CD14-positive monocyte (primary cell): ENCODE data around the gene ARID1B. TPM values are rescaled to one million over a fixed set of nuclear protein-coding genes. Genes with fewer than 3 reads are reported as not detected.
A peak's percentile ranks its signal among the peaks of the same experiment; 100 is the strongest.

Experiments
- DNase-seq, 3 donors: peaks; one replicate each; pipeline ENCODE4 v3.0.0-alpha.2; 2011 to 2022
- H2AFZ ChIP-seq: 2 replicates; pipeline ENCODE4 v1.6.0; 2012; ENCODE audit warnings: mild to moderate bottlenecking, low read depth, low read length, inconsistent platforms; ENCODE audit not compliant: insufficient read depth, poor library complexity, severe bottlenecking
- H3K27ac ChIP-seq, 2 donors: 1 replicate in 1 of 2; 2 replicates in 1 of 2; pipeline ENCODE4 v1.5.1; 2012 to 2013; ENCODE audit warnings: low read length in 2 of 2, control low read depth in 1 of 2, inconsistent platforms in 1 of 2, low read depth in 1 of 2, mild to moderate bottlenecking in 1 of 2
- H3K27me3 ChIP-seq, 2 donors: one replicate each; pipeline versions ENCODE4 v1.6.0 to v1.6.1; 2011 to 2013; ENCODE audit warnings: low read length in 2 of 2; ENCODE audit not compliant: control insufficient read depth in 2 of 2, insufficient read depth in 2 of 2
- H3K36me3 ChIP-seq, 2 donors: replicated peaks in 1 of 2; 1 replicate in 1 of 2; 2 replicates in 1 of 2; pipeline versions ENCODE4 v1.5.1 to v1.6.1; 2012 to 2013; ENCODE audit warnings: low read length in 2 of 2, control low read depth in 1 of 2, inconsistent platforms in 1 of 2, mild to moderate bottlenecking in 1 of 2; ENCODE audit not compliant: insufficient read depth in 2 of 2, control insufficient read depth in 1 of 2
- H3K4me1 ChIP-seq, 2 donors: 1 replicate in 1 of 2; 2 replicates in 1 of 2; pipeline versions ENCODE4 v1.5.1 to v1.6.1; 2012 to 2013; ENCODE audit warnings: low read length in 2 of 2, control low read depth in 1 of 2, inconsistent platforms in 1 of 2, mild to moderate bottlenecking in 1 of 2, moderate library complexity in 1 of 2; ENCODE audit not compliant: insufficient read depth in 2 of 2, control insufficient read depth in 1 of 2
- H3K4me2 ChIP-seq: replicated peaks from 2 replicates; pipeline ENCODE3; 2012; ENCODE audit warnings: low read length, moderate library complexity, mild to moderate bottlenecking; ENCODE audit not compliant: poor library complexity, severe bottlenecking; ENCODE audit errors: extremely low read depth
- H3K4me3 ChIP-seq, 3 experiments: fragments of 200-600 bp in 1 of 3; sonication (generic) in 1 of 3; replicated peaks in 1 of 3; 1 replicate in 2 of 3; 2 replicates in 1 of 3; pipeline ENCODE4 v1.5.1; 2011 to 2013; ENCODE audit warnings: low read length in 3 of 3, mild to moderate bottlenecking in 3 of 3, control low read depth in 2 of 3, low read depth in 2 of 3, inconsistent platforms in 1 of 3, moderate library complexity in 1 of 3
- H3K79me2 ChIP-seq: 2 replicates; pipeline ENCODE4 v1.6.0; 2012; ENCODE audit warnings: mild to moderate bottlenecking, control low read depth, inconsistent platforms, low read length, moderate library complexity; ENCODE audit not compliant: insufficient read depth
- H3K9ac ChIP-seq: 2 replicates; pipeline ENCODE4 v1.6.0; 2017; ENCODE audit warnings: low read length, mild to moderate bottlenecking; ENCODE audit not compliant: insufficient read depth, poor library complexity, severe bottlenecking
- H3K9me3 ChIP-seq, 2 donors: replicated peaks in 1 of 2; 1 replicate in 1 of 2; 2 replicates in 1 of 2; pipeline versions ENCODE4 v1.5.1 to v1.6.1; 2012 to 2013; ENCODE audit warnings: low read length in 2 of 2, control low read depth in 1 of 2; ENCODE audit not compliant: control insufficient read depth in 1 of 2, insufficient read depth in 1 of 2
- H4K20me1 ChIP-seq: 2 replicates; pipeline ENCODE4 v1.6.0; 2012; ENCODE audit warnings: mild to moderate bottlenecking, low read length, control low read depth, moderate library complexity; ENCODE audit not compliant: insufficient read depth
- H3K27ac Mint-ChIP-seq, 7 donors: one replicate each; pipeline ENCODE4 v1.8.0; 2020; ENCODE audit warnings: mild to moderate bottlenecking in 7 of 7, mixed read lengths in 7 of 7, moderate library complexity in 6 of 7, inconsistent platforms in 2 of 7
- H3K27me3 Mint-ChIP-seq, 3 donors: one replicate each; pipeline ENCODE4 v1.8.0; 2021 to 2022; ENCODE audit warnings: low read depth in 3 of 3, mild to moderate bottlenecking in 3 of 3, mixed read lengths in 3 of 3, moderate library complexity in 3 of 3, inconsistent platforms in 1 of 3
- H3K36me3 Mint-ChIP-seq, 2 donors: one replicate each; pipeline ENCODE4 v1.8.0; 2020; ENCODE audit warnings: mixed read lengths in 2 of 2, inconsistent platforms in 1 of 2, mild to moderate bottlenecking in 1 of 2
- H3K4me1 Mint-ChIP-seq: one replicate; pipeline ENCODE4 v1.8.0; 2020; ENCODE audit warnings: mild to moderate bottlenecking, mixed read lengths
- H3K4me3 Mint-ChIP-seq, 2 donors: one replicate each; pipeline ENCODE4 v1.8.0; 2020; ENCODE audit warnings: mild to moderate bottlenecking in 2 of 2, mixed read lengths in 2 of 2, moderate library complexity in 1 of 2
- H3K9me3 Mint-ChIP-seq, 7 donors: one replicate each; pipeline ENCODE4 v1.8.0; 2020 to 2022; ENCODE audit warnings: mixed read lengths in 7 of 7, mild to moderate bottlenecking in 6 of 7, moderate library complexity in 6 of 7, inconsistent platforms in 2 of 7
- CTCF ChIP-seq: fragments of 200-600 bp; IDR thresholded peaks from one replicate; pipeline ENCODE4 v1.8.0; 2022; ENCODE audit warnings: antibody characterized with exemption, mild to moderate bottlenecking
- WGBS: methylation state at CpG from one replicate; pipeline ENCODE4 v1.1.5; 2013; ENCODE audit warnings: missing lambda C conversion rate; ENCODE audit not compliant: insufficient coverage; 5-methylcytosine and 5-hydroxymethylcytosine counted together
- intact Hi-C, 2 donors: fragments of 100-400 bp; cut with micrococcal nuclease; formaldehyde crosslinking; loops; one replicate each; pipeline versions ENCODE4 v1.15.0 to v1.15.1; 2023
- polyA plus RNA-seq, 3 donors: library from polyadenylated mRNA; depleted of rRNA in 1 of 3; unstranded in 2 of 3; stranded (reverse) in 1 of 3; fragments of 300-500 nt in 2 of 3; fragments of >200 nt in 1 of 3; fragmentation: Illumina TruSeq in 2 of 3; gene quantifications; 1 replicate in 2 of 3; 2 replicates in 1 of 3; pipeline ENCODE4 v1.2.3, GENCODE V29; 2012 to 2021

Gene ARID1B
- polyA plus RNA-seq, 3 donors, result 3.2 to 22.1 (median 3.8) TPM

- DNase-seq, result no peak
- Histone ChIP-seq H3K27ac (no peak overlapping the region), H3K79me2 (peaks cover 6% of the 10 kb centered on the region), H3K36me3 (no peaks in the 10 kb centered on the region), H3K4me2 (no peak overlapping the region), H3K9me3 (no peaks in the 10 kb centered on the region), H3K4me1 (peaks cover 0 to 4% of the 10 kb centered on the region in 2 donors), H3K27me3 (no peaks in the 10 kb centered on the region), H3K9ac (no peak overlapping the region), H4K20me1 (peaks cover 7% of the 10 kb centered on the region), H3K4me3 (no peak overlapping the region), H2AFZ (no peak overlapping the region)
- peaks cover 10 to 13% of the 10 kb centered on the region in 2 donors for H3K36me3 Mint-ChIP-seq
- no peak overlapping the region for H3K27ac Mint-ChIP-seq
- H3K4me1 Mint-ChIP-seq, result peaks cover 25% of the 10 kb centered on the region
- no CpG with 5 or more reads among the region's 2 CpGs for WGBS
- intact Hi-C loops, result no loop called here
- H3K4me3 Mint-ChIP-seq, result no peak overlapping the region
- no peaks in the 10 kb centered on the region for H3K9me3 Mint-ChIP-seq
- TF ChIP-seq CTCF, result no peak
- H3K27me3 Mint-ChIP-seq, result no peaks in the 10 kb centered on the region
Observed at GRCh38 chr6:157063176-157063905, 286.2 kb downstream of the ARID1B start.

- no peak overlapping the region for H3K4me3 Mint-ChIP-seq
- no peak for DNase-seq
- H3K79me2 ChIP-seq, result peaks cover 6% of the 10 kb centered on the region
- H3K9me3 ChIP-seq, result no peaks in the 10 kb centered on the region
- H3K4me2 ChIP-seq, result no peak overlapping the region
- TF ChIP-seq CTCF, result no peak
- no peaks in the 10 kb centered on the region for H3K27me3 ChIP-seq
- peak overlapping the region in 1 of 7 donors; percentile 43 for H3K27ac Mint-ChIP-seq
- 80% methylated on average over 3 of the region's 5 CpGs for WGBS
- no peaks in the 10 kb centered on the region for H3K36me3 ChIP-seq
- H3K27ac ChIP-seq, result no peak overlapping the region
- H4K20me1 ChIP-seq, result peaks cover 7% of the 10 kb centered on the region
- no peak overlapping the region for H3K9ac ChIP-seq
- no peaks in the 10 kb centered on the region for H3K9me3 Mint-ChIP-seq
- H3K36me3 Mint-ChIP-seq, result peaks cover 8 to 9% of the 10 kb centered on the region in 2 donors
- intact Hi-C loops, result no loop called here
- peaks cover 0 to 4% of the 10 kb centered on the region in 2 donors for H3K4me1 ChIP-seq
- no peaks in the 10 kb centered on the region for H3K27me3 Mint-ChIP-seq
- no peak overlapping the region for H3K4me3 ChIP-seq
- peaks cover 25% of the 10 kb centered on the region for H3K4me1 Mint-ChIP-seq
- H2AFZ ChIP-seq, result no peak overlapping the region
Observed at GRCh38 chr6:157063923-157064322, 286.7 kb downstream of the ARID1B start.
